Activated CD8-positive, alpha-beta memory T cell treated with anti-CD3 and anti-CD28 coated beads, Interleukin-2, amount 10 ng/mL, durations not matched to agents 7 days and 5 days (primary cell): ENCODE measurements around the gene NIPAL3. TPM values are rescaled to one million over a fixed set of nuclear protein-coding genes. Genes with fewer than 3 reads are reported as not detected.
"Not testable (repeated sequence)": the region's sequence is repeated elsewhere in the genome, so short reads cannot be mapped to it uniquely, and the experiment has no call there.

Experiments used
- ATAC-seq: fragments of 150-1000 bp; cut with Tn5 transposase; one replicate; pipeline ENCODE4 v1.10.0; 2021; ENCODE audit warnings: moderate library complexity
- CTCF ChIA-PET: fragments of 350-600 bp; sonication (Branson Sonifier 250); formaldehyde crosslinking; loops from one replicate; lab custom pipeline; 2021; ENCODE audit warnings: antibody characterized with exemption; lab: Charles Lee
- DNase-seq: peaks from one replicate; pipeline ENCODE4 v3.0.0-alpha.2; 2020
- H3K27ac Mint-ChIP-seq: one replicate; pipeline ENCODE4 v1.8.0; 2021; ENCODE audit warnings: mild to moderate bottlenecking, mixed read lengths
- H3K27me3 Mint-ChIP-seq: one replicate; pipeline ENCODE4 v1.8.0; 2021; ENCODE audit warnings: mixed read lengths
- H3K36me3 Mint-ChIP-seq: one replicate; pipeline ENCODE4 v1.8.0; 2021; ENCODE audit warnings: mild to moderate bottlenecking, mixed read lengths
- H3K4me1 Mint-ChIP-seq: one replicate; pipeline ENCODE4 v1.8.0; 2021; ENCODE audit warnings: mixed read lengths
- H3K4me3 Mint-ChIP-seq: one replicate; pipeline ENCODE4 v1.8.0; 2021; ENCODE audit warnings: mild to moderate bottlenecking, moderate library complexity, mixed read lengths
- H3K9me3 Mint-ChIP-seq: one replicate; pipeline ENCODE4 v1.8.0; 2022; ENCODE audit warnings: low read depth, mixed read lengths
- total RNA-seq, 2 experiments: library from RNA; stranded (reverse); gene quantifications; one replicate each; pipeline ENCODE4 v1.2.3, GENCODE V29; 2021

NIPAL3 gene
- total RNA-seq, 2 experiments from 2014 or later: 35.4 to 44.2 TPM

GRCh38 chr1:24492935-24493334 is 77.3 kb downstream of the NIPAL3 start:
- H3K4me1 Mint-ChIP-seq, ATAC-seq, H3K4me3 Mint-ChIP-seq, H3K27ac Mint-ChIP-seq, H3K36me3 Mint-ChIP-seq, H3K9me3 Mint-ChIP-seq, DNase-seq, H3K27me3 Mint-ChIP-seq: not testable (repeated sequence)
- CTCF ChIA-PET: interaction anchor here (0.7 to 3.0 kb wide), 4 partner anchors 9 to 101 kb away, joined by 3 to 8 read pairs (median 4); no protein-coding TSS in a partner anchor

GRCh38 chr1:24493785-24494184 is 78.2 kb downstream of the NIPAL3 start:
- no peaks in the 10 kb centered on the region for H3K9me3 Mint-ChIP-seq
- no peak overlapping the region for H3K4me3 Mint-ChIP-seq
- no peak for ATAC-seq
- no peak for DNase-seq
- no peak overlapping the region for H3K27ac Mint-ChIP-seq
- H3K36me3 Mint-ChIP-seq: peaks cover 5% of the 10 kb centered on the region
- CTCF ChIA-PET: interaction anchor here (0.7 to 1.5 kb wide), 3 partner anchors 9 to 102 kb away, joined by 3 to 4 read pairs (median 3); no protein-coding TSS in a partner anchor
- H3K4me1 Mint-ChIP-seq: peaks cover 8% of the 10 kb centered on the region
- H3K27me3 Mint-ChIP-seq: no peaks in the 10 kb centered on the region

GRCh38 chr1:24498589-24498988 is 83.0 kb downstream of the NIPAL3 start:
- H3K4me3 Mint-ChIP-seq: no peak overlapping the region
- CTCF ChIA-PET: interaction anchor here (1.0 to 7.0 kb wide), 4 partner anchors 10 to 82 kb away, joined by 3 to 72 read pairs (median 3); partner anchors contain the start of gene NIPAL3
- no peaks in the 10 kb centered on the region for H3K9me3 Mint-ChIP-seq
- peak; percentile 67 for DNase-seq
- peak overlapping the region; percentile 58 for H3K27ac Mint-ChIP-seq
- ATAC-seq: no peak
- peaks cover 37% of the 10 kb centered on the region for H3K4me1 Mint-ChIP-seq
- H3K36me3 Mint-ChIP-seq: peaks cover 12% of the 10 kb centered on the region
- no peaks in the 10 kb centered on the region for H3K27me3 Mint-ChIP-seq

GRCh38 chr1:24500448-24501048 is 84.9 kb downstream of the NIPAL3 start:
- no peak overlapping the region for H3K4me3 Mint-ChIP-seq
- no peaks in the 10 kb centered on the region for H3K9me3 Mint-ChIP-seq
- peak overlapping the region; percentile 96 for H3K27ac Mint-ChIP-seq
- no peak for ATAC-seq
- H3K36me3 Mint-ChIP-seq: peaks cover 12% of the 10 kb centered on the region
- H3K27me3 Mint-ChIP-seq: no peaks in the 10 kb centered on the region
- CTCF ChIA-PET: interaction anchor here (1.0 to 7.0 kb wide), 6 partner anchors 17 to 87 kb away, joined by 3 to 72 read pairs (median 6); partner anchors contain the start of genes NIPAL3 and STPG1
- peaks cover 52% of the 10 kb centered on the region for H3K4me1 Mint-ChIP-seq
- DNase-seq: no peak

- no peaks in the 10 kb centered on the region for H3K9me3 Mint-ChIP-seq
- ATAC-seq: peak; percentile 29
- peaks cover 12% of the 10 kb centered on the region for H3K36me3 Mint-ChIP-seq
- no peaks in the 10 kb centered on the region for H3K27me3 Mint-ChIP-seq
- H3K4me1 Mint-ChIP-seq: peaks cover 61% of the 10 kb centered on the region
- peak; percentile 84 for DNase-seq
- CTCF ChIA-PET: interaction anchor here (0.6 to 7.0 kb wide), 17 partner anchors 8 to 108 kb away, joined by 3 to 72 read pairs (median 4); partner anchors contain the start of genes NIPAL3 and STPG1
- H3K27ac Mint-ChIP-seq: peak overlapping the region; percentile 96
- peak overlapping the region; percentile 79 for H3K4me3 Mint-ChIP-seq
These were observed 85.9 kb downstream of the NIPAL3 start for GRCh38 chr1:24501371-24502064.

- Mint-ChIP-seq H3K27ac (peak overlapping the region; percentile 96), H3K4me3 (peak overlapping the region; percentile 79), H3K36me3 (peaks cover 11% of the 10 kb centered on the region), H3K9me3 (no peaks in the 10 kb centered on the region), H3K27me3 (no peaks in the 10 kb centered on the region), H3K4me1 (peaks cover 68% of the 10 kb centered on the region)
- DNase-seq (peak; percentile 86), ATAC-seq (peak; percentile 63)
- CTCF ChIA-PET: interaction anchor here (0.7 to 7.0 kb wide), 17 partner anchors 8 to 140 kb away, joined by 3 to 72 read pairs (median 4); partner anchors contain the start of genes NIPAL3 and STPG1
These were observed 86.6 kb downstream of the NIPAL3 start for GRCh38 chr1:24502065-24502708.

- Mint-ChIP-seq H3K9me3 (no peaks in the 10 kb centered on the region), H3K36me3 (peaks cover 13% of the 10 kb centered on the region), H3K27ac (peak within 1 kb of the TSS; percentile 96), H3K4me3 (peak within 1 kb of the TSS; percentile 95), H3K27me3 (no peaks in the 10 kb centered on the region), H3K4me1 (peaks cover 73% of the 10 kb centered on the region)
- CTCF ChIA-PET: interaction anchor here (0.7 to 7.0 kb wide), 10 partner anchors 11 to 139 kb away, joined by 4 to 72 read pairs (median 6); partner anchors contain the start of genes NIPAL3 and STPG1
- ATAC-seq (peak; percentile 87), DNase-seq (peak; percentile 95)
These were observed 87.1 kb downstream of the NIPAL3 start, which contains the start of gene RCAN3 for GRCh38 chr1:24502709-24503058. Gene RCAN3, plus strand, starts transcription at chr1:24502836. Its CDS starts 11,537 bp downstream, at chr1:24514373.

GRCh38 chr1:24503059-24503751 is 87.6 kb downstream of the NIPAL3 start:
- DNase-seq (peak; percentile 53), ATAC-seq (no peak)
- Mint-ChIP-seq H3K27me3 (no peaks in the 10 kb centered on the region), H3K36me3 (peaks cover 16% of the 10 kb centered on the region), H3K27ac (peak overlapping the region; percentile 93), H3K4me1 (peaks cover 76% of the 10 kb centered on the region), H3K9me3 (no peaks in the 10 kb centered on the region), H3K4me3 (peak overlapping the region; percentile 95)
- CTCF ChIA-PET: interaction anchor here (1.0 to 7.0 kb wide), 13 partner anchors 14 to 139 kb away, joined by 3 to 72 read pairs (median 5); partner anchors contain the start of gene NIPAL3

- no peaks in the 10 kb centered on the region for H3K9me3 Mint-ChIP-seq
- peaks cover 17% of the 10 kb centered on the region for H3K36me3 Mint-ChIP-seq
These were observed 88.4 kb downstream of the NIPAL3 start for GRCh38 chr1:24503870-24504523.

GRCh38 chr1:24504560-24504959 is 89.0 kb downstream of the NIPAL3 start:
- Mint-ChIP-seq H3K27ac (peak overlapping the region; percentile 93), H3K4me3 (peak overlapping the region; percentile 95)

More at GRCh38 chr1:24503870-24504523, 88.4 kb downstream of the NIPAL3 start:
- no peak for DNase-seq
- peak overlapping the region; percentile 95 for H3K4me3 Mint-ChIP-seq
- no peak for ATAC-seq
- H3K27me3 Mint-ChIP-seq: no peaks in the 10 kb centered on the region
- CTCF ChIA-PET: interaction anchor here (1.0 to 7.0 kb wide), 7 partner anchors 22 to 112 kb away, joined by 3 to 72 read pairs (median 4); partner anchors contain the start of gene NIPAL3
- H3K27ac Mint-ChIP-seq: peak overlapping the region; percentile 93
- peaks cover 71% of the 10 kb centered on the region for H3K4me1 Mint-ChIP-seq

GRCh38 chr1:24505816-24506215 is 90.2 kb downstream of the NIPAL3 start:
- ATAC-seq (no peak), DNase-seq (no peak)
- Mint-ChIP-seq H3K9me3 (no peaks in the 10 kb centered on the region), H3K4me3 (peak overlapping the region; percentile 30), H3K4me1 (peaks cover 70% of the 10 kb centered on the region), H3K27me3 (no peaks in the 10 kb centered on the region), H3K36me3 (peaks cover 21% of the 10 kb centered on the region), H3K27ac (peak overlapping the region; percentile 68)
- CTCF ChIA-PET: interaction anchor here (1.1 to 2.2 kb wide), 3 partner anchors 19 to 90 kb away, joined by 4 to 15 read pairs (median 6); partner anchors contain the start of gene NIPAL3

More at GRCh38 chr1:24504560-24504959, 89.0 kb downstream of the NIPAL3 start:
- DNase-seq (no peak), ATAC-seq (no peak)
- CTCF ChIA-PET: interaction anchor here (0.7 to 7.0 kb wide), 8 partner anchors 20 to 112 kb away, joined by 3 to 72 read pairs (median 5); partner anchors contain the start of gene NIPAL3
- H3K9me3 Mint-ChIP-seq: no peaks in the 10 kb centered on the region
- peaks cover 19% of the 10 kb centered on the region for H3K36me3 Mint-ChIP-seq
- H3K4me1 Mint-ChIP-seq: peaks cover 71% of the 10 kb centered on the region
- no peaks in the 10 kb centered on the region for H3K27me3 Mint-ChIP-seq
